HepG2 (cell line): ENCODE measurements around the gene NAT14. TPM values are rescaled to one million over a fixed set of nuclear protein-coding genes. Genes with fewer than 3 reads are reported as not detected.
A peak's percentile ranks its signal among the peaks of the same experiment; 100 is the strongest.

Experiments
- ARHGAP35 ChIP-seq: sonication (generic); formaldehyde crosslinking; IDR thresholded peaks from 2 replicates; pipeline ENCODE4 v1.9.0; 2022; ENCODE audit warnings: mild to moderate bottlenecking, inconsistent platforms, moderate library complexity, missing genetic modification reagents, borderline replicate concordance
- ATF5 ChIP-seq: sonication (generic); formaldehyde crosslinking; IDR thresholded peaks from 2 replicates; pipeline ENCODE4 v1.4.0; 2020; ENCODE audit warnings: mild to moderate bottlenecking, low read depth, missing genetic modification reagents
- FOXA1 ChIP-seq, 2 experiments: fragments of 450-650 bp in 1 of 2; sonication (generic) in 1 of 2; formaldehyde crosslinking in 1 of 2; IDR thresholded peaks; 2 replicates each; pipeline versions ENCODE4 v1.4.0 to v1.6.1; 2016 to 2020; ENCODE audit warnings: missing genetic modification reagents in 1 of 2
- FOXP1 ChIP-seq, 2 experiments: fragments of 450-650 bp in 1 of 2; IDR thresholded peaks; 2 replicates each; pipeline ENCODE4 v1.6.1; 2017 to 2018; ENCODE audit warnings: antibody characterized with exemption in 1 of 2
- GABPB1 ChIP-seq: IDR thresholded peaks from 2 replicates; pipeline ENCODE4 v1.6.1; 2016; ENCODE audit warnings: mild to moderate bottlenecking, missing genetic modification reagents, moderate library complexity, missing compliant biosample characterization
- HOXA7 ChIP-seq: sonication (generic); formaldehyde crosslinking; IDR thresholded peaks from 2 replicates; pipeline ENCODE4 v1.8.1; 2022; ENCODE audit warnings: mild to moderate bottlenecking, missing genetic modification reagents, moderate library complexity
- PAWR ChIP-seq: sonication (generic); formaldehyde crosslinking; IDR thresholded peaks from 2 replicates; pipeline ENCODE4 v1.4.0; 2020; ENCODE audit warnings: missing genetic modification reagents, mild to moderate bottlenecking, borderline replicate concordance
- POGZ ChIP-seq: sonication (generic); formaldehyde crosslinking; IDR thresholded peaks from 2 replicates; pipeline ENCODE4 v1.4.0; 2020; ENCODE audit warnings: mild to moderate bottlenecking, missing genetic modification reagents
- SALL2 ChIP-seq: sonication (generic); formaldehyde crosslinking; IDR thresholded peaks from 2 replicates; pipeline ENCODE4 v1.8.1; 2023; ENCODE audit warnings: mild to moderate bottlenecking, missing genetic modification reagents, inconsistent platforms
- ZFY ChIP-seq: sonication (generic); formaldehyde crosslinking; IDR thresholded peaks from 2 replicates; pipeline ENCODE4 v1.4.0; 2020; ENCODE audit warnings: missing genetic modification reagents
- ZNF142 ChIP-seq: sonication (generic); formaldehyde crosslinking; IDR thresholded peaks from 2 replicates; pipeline ENCODE4 v1.4.0; 2020; ENCODE audit warnings: missing genetic modification reagents
- ZNF780A ChIP-seq: sonication (generic); formaldehyde crosslinking; IDR thresholded peaks from 2 replicates; pipeline ENCODE4 v1.8.0; 2022; ENCODE audit warnings: mild to moderate bottlenecking, missing genetic modification reagents, moderate library complexity
- ZXDC ChIP-seq: sonication (generic); formaldehyde crosslinking; IDR thresholded peaks from 2 replicates; pipeline ENCODE4 v1.5.0; 2020; ENCODE audit warnings: mild to moderate bottlenecking, missing genetic modification reagents
- polyA plus RNA-seq, 8 experiments: library from polyadenylated mRNA; depleted of rRNA in 3 of 8; stranded (reverse) in 7 of 8; unstranded in 1 of 8; fragments of >200 nt; fragmentation: Illumina TruSeq in 4 of 8; extraction: Trizol in 4 of 8; gene quantifications; 2 replicates each; pipeline versions ENCODE4 v1.2.1 to v1.2.3, GENCODE V29; 2011 to 2016; ENCODE audit warnings: low read depth in 4 of 8, missing spikeins in 1 of 8, mixed read lengths in 1 of 8; ENCODE audit not compliant: insufficient read depth in 1 of 8
- total RNA-seq, 5 experiments: library from RNA; depleted of rRNA; stranded (reverse); fragments of >200 nt; fragmentation: Illumina TruSeq; extraction: Trizol; gene quantifications; 2 replicates each; pipeline ENCODE4 v1.2.3, GENCODE V29; 2016; ENCODE audit warnings: low read depth in 1 of 5

Gene NAT14
- total and polyA plus RNA-seq, 2 of the 13 experiments (the other 11 are each of a cell fraction or from before 2014, with no cell fraction given): 20.7 to 22.3 TPM

GRCh38 chr19:55526216-55527196, 41.5 kb downstream of the NAT14 start (continued):
- TF ChIP-seq POGZ (CRISPR knock-in tag) (no peak), ARHGAP35 (CRISPR knock-in tag) (no peak), ZXDC (CRISPR knock-in tag) (peak; percentile 63; the same call in 1 of the 2 replicates), ZNF780A (CRISPR knock-in tag) (0 out of 2 replicates have a peak, but pooled peaks have one; percentile 20), FOXA1 (IDR thresholded peaks at IDR 0.05) (no peak), FOXA1 (CRISPR knock-in tag; IDR thresholded peaks at IDR 0.05) (0 out of 2 replicates have a peak, but pooled peaks have one; percentile 16), PAWR (CRISPR knock-in tag) (no peak), ZFY (CRISPR knock-in tag) (no peak), FOXP1 (IDR thresholded peaks at IDR 0.05) (no peak), FOXP1 (CRISPR knock-in tag; IDR thresholded peaks at IDR 0.05) (0 out of 2 replicates have a peak, but pooled peaks have one; percentile 21), ZNF142 (CRISPR knock-in tag) (0 out of 2 replicates have a peak, but pooled peaks have one; percentile 60), HOXA7 (CRISPR knock-in tag) (0 out of 2 replicates have a peak, but pooled peaks have one; percentile 45), SALL2 (CRISPR knock-in tag) (no peak), ATF5 (CRISPR knock-in tag) (no peak), GABPB1 (CRISPR knock-in tag) (peak; percentile 35; the same call in 1 of the 2 replicates)
